Hepatic stellate cell (primary cell): ENCODE data around the gene KLRC1.
"Not testable (repeated sequence)": the region's sequence is repeated elsewhere in the genome, so short reads cannot be mapped to it uniquely, and the experiment has no call there.

Experiments used
- DNase-seq: peaks from one replicate; pipeline ENCODE4 v3.0.0; 2011; ENCODE audit warnings: low spot score

The KLRC1 gene

GRCh38 chr12:10420334-10420733 is 32.8 kb downstream of the KLRC1 start, which contains the start of gene KLRC3:
KLRC3 (minus strand) TSS chr12:10420595; CDS start chr12:10420550, 45 bp downstream.
- DNase-seq, result not testable (repeated sequence)

GRCh38 chr12:10409392-10409791 is 43.8 kb downstream of the KLRC1 start, which contains the start of gene KLRC4:
KLRC4 (minus strand) TSS chr12:10409757; CDS start chr12:10409575, 182 bp downstream.
- no peak for DNase-seq

- no peak for DNase-seq
Measured at GRCh38 chr12:10408842-10409241, 44.3 kb downstream of the KLRC1 start.

GRCh38 chr12:10406725-10407124 is 46.5 kb downstream of the KLRC1 start:
- DNase-seq, result no peak

GRCh38 chr12:10405294-10405693 is 47.9 kb downstream of the KLRC1 start:
- DNase-seq, result no peak

- no peak for DNase-seq
Measured at GRCh38 chr12:10404798-10405197, 48.4 kb downstream of the KLRC1 start.

GRCh38 chr12:10400829-10401228 is 52.3 kb downstream of the KLRC1 start:
- DNase-seq, result no peak

- no peak for DNase-seq
Measured at GRCh38 chr12:10398168-10398567, 55.0 kb downstream of the KLRC1 start.

- no peak for DNase-seq
Measured at GRCh38 chr12:10397296-10397695, 55.9 kb downstream of the KLRC1 start.

GRCh38 chr12:10396176-10396575 is 57.0 kb downstream of the KLRC1 start:
- DNase-seq, result not testable (repeated sequence)
